ENCODE data around the gene ATG4C. TPM values are rescaled to one million over a fixed set of nuclear protein-coding genes. Genes with fewer than 3 reads are reported as not detected.
"Not testable (repeated sequence)": the region's sequence is repeated elsewhere in the genome, so short reads cannot be mapped to it uniquely, and the experiment has no call there.

ATG4C gene
- total RNA-seq, 1 donor from 2014 or later = 8.6 TPM

GRCh38 chr1:62765981-62766380 is 18.0 kb upstream of the ATG4C start:
- Mint-ChIP-seq H3K4me3 (ENCODE audit: unreplicated experiment) (no peak overlapping the region), H3K9me3 (ENCODE audit: low read depth) (no peaks in the 10 kb centered on the region), H3K4me1 (ENCODE audit: low read depth) (no peaks in the 10 kb centered on the region), H3K36me3 (ENCODE audit: low read depth) (no peaks in the 10 kb centered on the region), H3K27me3 (ENCODE audit: low read depth) (no peaks in the 10 kb centered on the region), H3K27ac (ENCODE audit: unreplicated experiment) (no peak overlapping the region)
- no peak for DNase-seq (ENCODE audit: low spot score)
- no peak for TF ChIP-seq CTCF (IDR thresholded peaks at IDR 0.05)

- not testable (repeated sequence) for H3K4me3 Mint-ChIP-seq (ENCODE audit: unreplicated experiment); H3K4me1 Mint-ChIP-seq (ENCODE audit: low read depth); DNase-seq (ENCODE audit: low spot score); H3K27ac Mint-ChIP-seq (ENCODE audit: unreplicated experiment); H3K36me3 Mint-ChIP-seq (ENCODE audit: low read depth); H3K27me3 Mint-ChIP-seq (ENCODE audit: low read depth)
- H3K9me3 Mint-ChIP-seq (ENCODE audit: low read depth) = peaks cover 11% of the 10 kb centered on the region
Measured at GRCh38 chr1:62768551-62768950, 15.4 kb upstream of the ATG4C start.

- Mint-ChIP-seq H3K9me3 (ENCODE audit: low read depth) (peaks cover 16% of the 10 kb centered on the region), H3K4me1 (ENCODE audit: low read depth) (peaks cover 9% of the 10 kb centered on the region), H3K27me3 (ENCODE audit: low read depth) (peaks cover 3% of the 10 kb centered on the region), H3K36me3 (ENCODE audit: low read depth) (peaks cover 3% of the 10 kb centered on the region), H3K4me3 (ENCODE audit: unreplicated experiment) (no peak overlapping the region), H3K27ac (ENCODE audit: unreplicated experiment) (no peak overlapping the region)
- DNase-seq (ENCODE audit: low spot score) = no peak
- no peak for TF ChIP-seq CTCF (IDR thresholded peaks at IDR 0.05)
Measured at GRCh38 chr1:62772607-62773295, 11.2 kb upstream of the ATG4C start.

GRCh38 chr1:62774006-62774405 is 9.9 kb upstream of the ATG4C start:
- no peak for TF ChIP-seq CTCF (IDR thresholded peaks at IDR 0.05)
- H3K27me3 Mint-ChIP-seq (ENCODE audit: low read depth) = peaks cover 3% of the 10 kb centered on the region
- no peak overlapping the region for H3K27ac Mint-ChIP-seq (ENCODE audit: unreplicated experiment)
- H3K4me1 Mint-ChIP-seq (ENCODE audit: low read depth) = peaks cover 9% of the 10 kb centered on the region
- DNase-seq (ENCODE audit: low spot score) = no peak
- peaks cover 16% of the 10 kb centered on the region for H3K9me3 Mint-ChIP-seq (ENCODE audit: low read depth)
- no peak overlapping the region for H3K4me3 Mint-ChIP-seq (ENCODE audit: unreplicated experiment)
- H3K36me3 Mint-ChIP-seq (ENCODE audit: low read depth) = peaks cover 3% of the 10 kb centered on the region

GRCh38 chr1:62774971-62775595 is 8.8 kb upstream of the ATG4C start:
- no peak for TF ChIP-seq CTCF (IDR thresholded peaks at IDR 0.05)
- no peak for DNase-seq (ENCODE audit: low spot score)
- Mint-ChIP-seq H3K4me1 (ENCODE audit: low read depth) (peaks cover 9% of the 10 kb centered on the region), H3K27ac (ENCODE audit: unreplicated experiment) (no peak overlapping the region), H3K9me3 (ENCODE audit: low read depth) (peaks cover 16% of the 10 kb centered on the region), H3K4me3 (ENCODE audit: unreplicated experiment) (no peak overlapping the region), H3K27me3 (ENCODE audit: low read depth) (peaks cover 6% of the 10 kb centered on the region), H3K36me3 (ENCODE audit: low read depth) (peaks cover 3% of the 10 kb centered on the region)

- no peak for TF ChIP-seq CTCF (IDR thresholded peaks at IDR 0.05)
- peaks cover 11% of the 10 kb centered on the region for H3K4me1 Mint-ChIP-seq (ENCODE audit: low read depth)
Measured at GRCh38 chr1:62778208-62778607, 5.7 kb upstream of the ATG4C start.

More at GRCh38 chr1:62778208-62778607, 5.7 kb upstream of the ATG4C start:
- Mint-ChIP-seq H3K4me3 (ENCODE audit: unreplicated experiment) (no peak overlapping the region), H3K27me3 (ENCODE audit: low read depth) (peaks cover 6% of the 10 kb centered on the region), H3K27ac (ENCODE audit: unreplicated experiment) (no peak overlapping the region), H3K9me3 (ENCODE audit: low read depth) (peaks cover 4% of the 10 kb centered on the region), H3K36me3 (ENCODE audit: low read depth) (peaks cover 1% of the 10 kb centered on the region)
- DNase-seq (ENCODE audit: low spot score) = no peak

All from chondrocyte (in vitro differentiated cells).